Endothelial cell of umbilical vein (primary cell): ENCODE data around the gene PANK3. TPM values are rescaled to one million over a fixed set of nuclear protein-coding genes. Genes with fewer than 3 reads are reported as not detected.

Experiments
- BruUV-seq: library from RNA; stranded (reverse); fragments of 400-500 nt; replicated peaks from 2 replicates; lab custom pipeline; 2021; lab: Mats Ljungman, UMichigan
- CTCF ChIA-PET: fragments of 300-600, 350-600 bp; sonication (Branson Sonifier 250); formaldehyde crosslinking; loops from one replicate; lab custom pipeline; 2021; ENCODE audit warnings: antibody characterized with exemption, inconsistent platforms; lab: Charles Lee
- POLR2A ChIA-PET: fragments of 300-600, 350-600 bp; sonication (Branson Sonifier 250); formaldehyde crosslinking; loops from one replicate; lab custom pipeline; 2021; ENCODE audit warnings: antibody characterized with exemption, inconsistent platforms; lab: Charles Lee
- DNase-seq: peaks from one replicate; pipeline ENCODE4 v3.0.0-alpha.2; 2011; ENCODE audit warnings: low read depth, low spot score
- FAIRE-seq: peaks from 2 replicates; lab custom pipeline; 2011; peaks lifted over from hg19 to GRCh38; lab: Jason Lieb, UNC
- H2AFZ ChIP-seq: 2 replicates; pipeline ENCODE4 v1.6.0; 2012; ENCODE audit warnings: low read depth, low read length, control low read depth, inconsistent platforms
- H3K27ac ChIP-seq: 2 replicates; pipeline ENCODE4 v1.5.1; 2011; ENCODE audit warnings: low read depth, mild to moderate bottlenecking, control low read depth, low read length, moderate library complexity; ENCODE audit not compliant: insufficient read depth
- H3K27me3 ChIP-seq, 2 experiments: 2 replicates each; pipeline versions ENCODE4 v1.6.0 to v1.6.1; 2011; ENCODE audit warnings: low read length in 2 of 2, mixed read lengths in 1 of 2; ENCODE audit not compliant: control insufficient read depth in 2 of 2, insufficient read depth in 2 of 2
- H3K36me3 ChIP-seq, 2 experiments: 2 replicates in 1 of 2; 3 replicates in 1 of 2; pipeline ENCODE4 v1.5.1; 2011; ENCODE audit warnings: low read length in 2 of 2, mild to moderate bottlenecking in 1 of 2, moderate library complexity in 1 of 2; ENCODE audit not compliant: control insufficient read depth in 2 of 2, insufficient read depth in 2 of 2; ENCODE audit errors: extremely low read depth in 1 of 2
- H3K4me1 ChIP-seq: 3 replicates; pipeline ENCODE4 v1.5.1; 2011; ENCODE audit warnings: mild to moderate bottlenecking, low read length; ENCODE audit not compliant: control insufficient read depth, insufficient read depth; ENCODE audit errors: extremely low read depth
- H3K4me2 ChIP-seq: 2 replicates; pipeline ENCODE4 v1.6.1; 2011; ENCODE audit warnings: low read length, control low read depth, mixed read lengths; ENCODE audit not compliant: insufficient read depth
- H3K4me3 ChIP-seq, 3 experiments: fragments of 200-600 bp in 1 of 3; sonication (generic), shearing (Covaris generic) in 1 of 3; replicated peaks in 1 of 3; 2 replicates each; pipeline ENCODE4 v1.5.1; 2011 to 2016; ENCODE audit warnings: control low read depth in 3 of 3, low read length in 3 of 3, mild to moderate bottlenecking in 2 of 3, inconsistent platforms in 1 of 3, low read depth in 1 of 3, moderate library complexity in 1 of 3; ENCODE audit not compliant: insufficient read depth in 1 of 3
- H3K79me2 ChIP-seq: 2 replicates; pipeline ENCODE4 v1.6.0; 2012; ENCODE audit warnings: low read length, inconsistent platforms; ENCODE audit not compliant: control insufficient read depth, insufficient read depth
- H3K9ac ChIP-seq: replicated peaks from 2 replicates; pipeline ENCODE3; 2011; ENCODE audit warnings: low read length, control low read depth; ENCODE audit not compliant: insufficient read depth; ENCODE audit errors: extremely low read depth
- H3K9me1 ChIP-seq: replicated peaks from 3 replicates; pipeline ENCODE4 v1.6.0; 2011; ENCODE audit warnings: mild to moderate bottlenecking, low read length; ENCODE audit not compliant: control insufficient read depth, insufficient read depth; ENCODE audit errors: extremely low read depth
- H3K9me3 ChIP-seq: replicated peaks from 2 replicates; pipeline ENCODE4 v1.5.1; 2012; ENCODE audit warnings: low read length, inconsistent platforms; ENCODE audit not compliant: control insufficient read depth, insufficient read depth
- H4K20me1 ChIP-seq: replicated peaks from 2 replicates; pipeline ENCODE3; 2011; ENCODE audit warnings: mild to moderate bottlenecking, low read length; ENCODE audit not compliant: control insufficient read depth, insufficient read depth; ENCODE audit errors: extremely low read depth
- CTCF ChIP-seq, 2 donors: IDR thresholded peaks; 1 replicate in 1 of 2; 2 replicates in 1 of 2; pipeline ENCODE4 v1.5.1; 2011; ENCODE audit warnings: low read length in 2 of 2, mild to moderate bottlenecking in 2 of 2, moderate library complexity in 2 of 2, control low read depth in 1 of 2, inconsistent platforms in 1 of 2, low read depth in 1 of 2; ENCODE audit not compliant: insufficient read depth in 1 of 2; ENCODE audit errors: extremely low read depth in 1 of 2
- EZH2 ChIP-seq: IDR thresholded peaks from 2 replicates; pipeline ENCODE4 v1.6.1; 2012; ENCODE audit warnings: borderline replicate concordance, low read depth, mild to moderate bottlenecking, moderate library complexity, low read length, inconsistent platforms; ENCODE audit not compliant: severe bottlenecking
- FOS ChIP-seq: IDR thresholded peaks from 2 replicates; pipeline ENCODE4 v1.6.1; 2011; ENCODE audit warnings: mild to moderate bottlenecking, low read length, moderate library complexity, borderline replicate concordance; ENCODE audit not compliant: insufficient read depth
- GATA2 ChIP-seq: IDR thresholded peaks from 2 replicates; pipeline ENCODE4 v1.7.0; 2011; ENCODE audit warnings: low read depth, mild to moderate bottlenecking, moderate library complexity, mixed read lengths, low read length; ENCODE audit not compliant: insufficient read length, insufficient read depth
- JUN ChIP-seq: IDR thresholded peaks from 2 replicates; pipeline ENCODE4 v1.6.1; 2011; ENCODE audit warnings: borderline replicate concordance, low read depth; ENCODE audit not compliant: insufficient read length, insufficient read depth
- MAX ChIP-seq: IDR thresholded peaks from 2 replicates; pipeline ENCODE4 v1.6.1; 2011; ENCODE audit not compliant: insufficient read depth, insufficient read length
- MYC ChIP-seq: IDR thresholded peaks from one replicate; pipeline ENCODE4 v1.6.1; 2011; ENCODE audit warnings: mild to moderate bottlenecking, low read depth, low read length
- POLR2A ChIP-seq: IDR thresholded peaks from 2 replicates; pipeline ENCODE4 v1.6.1; 2012; ENCODE audit warnings: low read depth, mild to moderate bottlenecking, control low read depth, low read length
- POLR2AphosphoS5 ChIP-seq: IDR thresholded peaks from 2 replicates; pipeline ENCODE4 v1.6.1; 2012; ENCODE audit warnings: low read depth, mild to moderate bottlenecking, control low read depth, low read length, moderate library complexity; ENCODE audit not compliant: insufficient read depth
- dilution Hi-C: fragments of 300-500 bp; cut with MboI; formaldehyde crosslinking; loops from one replicate; pipeline ENCODE4 v1.15.0; 2019; ENCODE audit warnings: low sequenced_read_pairs; ENCODE audit not compliant: extremely low pct_ligation_motif_present
- intact Hi-C: fragments of 100-400 bp; cut with micrococcal nuclease; formaldehyde crosslinking; loops from one replicate; pipeline ENCODE4 v1.10.0; 2022
- polyA plus RNA-seq, 4 experiments: library from polyadenylated mRNA; depleted of rRNA in 3 of 4; stranded (reverse) in 3 of 4; unstranded in 1 of 4; fragments of >200 nt; gene quantifications; 2 replicates each; pipeline versions ENCODE4 v1.2.1 to v1.2.3, GENCODE V29; 2011 to 2012; ENCODE audit warnings: missing spikeins in 1 of 4
- total RNA-seq: library from RNA; stranded (reverse); gene quantifications from 2 replicates; pipeline ENCODE4 v1.2.3, GENCODE V29; 2021

PANK3 gene
- total and polyA plus RNA-seq, 2 donors (not counting 3 experiments of a cell fraction or from before 2014, with no cell fraction given): 8.1 to 78.8 TPM

GRCh38 chr5:168603746-168604145 lies 24.6 kb upstream of the PANK3 start:
- Histone ChIP-seq H3K79me2 (no peaks in the 10 kb centered on the region), H4K20me1 (no peaks in the 10 kb centered on the region), H3K36me3 (no peaks in the 10 kb centered on the region), H3K27me3 (no peaks in the 10 kb centered on the region), H2AFZ (no peak overlapping the region), H3K4me3 (no peak overlapping the region), H3K4me1 (no peaks in the 10 kb centered on the region), H3K9me1 (no peaks in the 10 kb centered on the region), H3K9me3 (no peaks in the 10 kb centered on the region), H3K9ac (no peak overlapping the region), H3K27ac (no peak overlapping the region), H3K4me2 (no peak overlapping the region)
- BruUV-seq: no TSS peak
- FAIRE-seq (no peak), DNase-seq (no peak)
- ChIA-PET POLR2A (no interaction called here), CTCF (no interaction called here)
- intact Hi-C loops (no loop called here), dilution Hi-C loops (no loop called here)
- TF ChIP-seq GATA2 (no peak), CTCF (IDR thresholded peaks at IDR 0.05; ENCODE audit: extremely low read depth in 1 of 2, insufficient read depth in 1 of 2, low read depth in 1 of 2, low read length in 2 of 2) (no peak), EZH2 (no peak), POLR2A (no peak), MAX (no peak), POLR2AphosphoS5 (no peak), FOS (no peak), MYC (no peak), JUN (no peak)
